ENCODE results near the gene PSD. TPM values are rescaled to one million over a fixed set of nuclear protein-coding genes. Genes with fewer than 3 reads are reported as not detected.

The PSD gene
- polyA plus RNA-seq, 4 donors: 7.8 to 14.6 (median 12.8) TPM

GRCh38 chr10:102449321-102450123 lies 30.9 kb upstream of the PSD start:
- DNase-seq (ENCODE audit: low read depth in 4 of 4, low spot score in 2 of 4): peak in 1 of 4 donors; percentile 58

DNA sequence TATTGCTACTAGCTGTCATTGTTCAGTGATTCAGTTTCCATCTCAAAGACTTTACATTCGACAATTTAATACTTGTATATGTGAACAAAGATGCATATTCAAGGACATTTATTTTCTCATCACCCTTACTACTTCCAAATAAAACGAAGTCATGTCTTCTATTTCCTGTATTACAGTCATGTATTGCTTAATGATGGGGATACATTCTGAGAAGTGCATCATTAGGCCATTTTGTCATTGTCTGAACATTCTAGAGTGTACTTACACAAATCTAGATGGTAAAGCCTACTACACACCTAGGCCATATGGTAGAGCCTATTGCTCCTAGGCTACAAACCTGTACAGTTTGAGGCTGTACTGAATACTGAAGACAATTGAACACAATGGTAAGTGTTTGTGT lies 26.3 kb upstream of the PSD start:
- no peak for DNase-seq (ENCODE audit: low read depth in 4 of 4, low spot score in 2 of 4)

GRCh38 chr10:102438374-102438773 lies 19.8 kb upstream of the PSD start:
- DNase-seq (ENCODE audit: low read depth in 4 of 4, low spot score in 2 of 4): no peak

GRCh38 chr10:102437515-102437914 lies 18.9 kb upstream of the PSD start:
- DNase-seq (ENCODE audit: low read depth in 4 of 4, low spot score in 2 of 4): no peak

- no peak for DNase-seq (ENCODE audit: low read depth in 4 of 4, low spot score in 2 of 4)
Measured at GRCh38 chr10:102436312-102436711, 17.7 kb upstream of the PSD start.

- no peak for DNase-seq (ENCODE audit: low read depth in 4 of 4, low spot score in 2 of 4)
Measured at GRCh38 chr10:102435529-102436233, 17.1 kb upstream of the PSD start.

DNA sequence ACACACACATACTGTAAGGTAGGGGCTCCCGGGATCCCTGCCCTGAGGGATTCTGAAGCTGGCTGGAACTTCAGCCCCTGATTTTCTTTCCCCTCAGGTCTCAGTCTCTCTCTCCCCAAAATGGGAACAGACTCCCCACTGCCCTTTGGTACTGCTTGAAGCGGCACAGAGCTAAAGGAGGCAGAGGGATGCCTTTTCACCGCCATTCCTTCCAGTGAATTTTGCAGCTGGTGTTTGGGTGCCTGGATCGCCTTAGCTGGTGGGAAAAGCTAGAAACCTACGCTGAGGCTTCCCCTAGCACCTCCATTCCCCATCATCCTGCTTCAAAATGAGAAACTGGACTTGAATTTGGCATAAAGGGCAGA lies 16.5 kb upstream of the PSD start:
- no peak for DNase-seq (ENCODE audit: low read depth in 4 of 4, low spot score in 2 of 4)

GRCh38 chr10:102434394-102435132 lies 16.0 kb upstream of the PSD start:
- no peak for DNase-seq (ENCODE audit: low read depth in 4 of 4, low spot score in 2 of 4)

- DNase-seq (ENCODE audit: low read depth in 4 of 4, low spot score in 2 of 4): no peak
Measured at GRCh38 chr10:102433619-102434046, 15.0 kb upstream of the PSD start.

DNA sequence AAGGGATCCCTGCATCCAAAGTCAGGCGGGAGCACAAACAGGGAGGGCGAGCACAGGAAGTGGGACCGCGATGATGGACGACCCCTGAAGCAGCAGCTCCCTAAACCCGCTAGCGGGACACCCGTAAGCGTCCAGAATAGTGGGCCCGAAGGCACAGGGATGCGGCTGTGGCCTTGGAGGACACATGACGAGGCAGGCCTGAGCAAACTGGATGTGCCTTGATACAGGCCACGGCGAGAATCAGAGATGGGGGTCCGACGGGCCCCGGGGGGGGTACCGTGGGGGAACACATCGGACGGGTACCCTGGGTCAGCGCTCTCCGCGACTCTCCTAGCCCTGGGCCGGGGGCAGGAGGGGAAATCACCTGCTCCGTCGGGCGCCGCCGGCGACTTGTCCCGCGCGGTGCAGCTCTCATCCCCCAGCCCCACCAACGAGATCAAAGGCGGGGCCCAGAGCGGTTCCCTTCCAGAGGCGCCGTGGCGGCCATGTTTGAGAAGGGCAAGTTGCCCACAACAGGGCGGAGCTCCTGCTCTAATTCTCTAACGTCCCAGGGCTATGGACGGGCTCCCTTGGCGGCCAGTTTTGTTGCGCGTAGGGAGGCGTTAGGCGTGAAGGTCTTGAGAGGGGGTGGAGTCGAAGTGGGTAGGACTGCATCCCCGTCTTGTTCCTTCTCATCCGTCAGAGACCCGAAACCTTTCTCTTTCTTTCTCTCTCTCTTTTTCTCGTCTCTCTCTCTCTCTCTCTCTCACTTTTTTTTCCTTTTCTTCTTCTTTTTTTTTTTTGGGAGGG lies 13.8 kb upstream of the PSD start, which contains the start of gene CUEDC2:
Gene CUEDC2 (minus strand): TSS at position 413 of the 789 bp plus-strand sequence. CDS start 7,386 bp downstream, outside the sequence.
- peak; percentile 93 to 98 (median 94) for DNase-seq (ENCODE audit: low read depth in 4 of 4, low spot score in 2 of 4)

GRCh38 chr10:102431452-102432124 lies 13.0 kb upstream of the PSD start:
- DNase-seq (ENCODE audit: low read depth in 4 of 4, low spot score in 2 of 4): no peak

- no peak for DNase-seq (ENCODE audit: low read depth in 4 of 4, low spot score in 2 of 4)
Measured at GRCh38 chr10:102429468-102429867, 10.9 kb upstream of the PSD start.

- DNase-seq (ENCODE audit: low read depth in 4 of 4, low spot score in 2 of 4): no peak
Measured at GRCh38 chr10:102426803-102427287, 8.3 kb upstream of the PSD start.

DNA sequence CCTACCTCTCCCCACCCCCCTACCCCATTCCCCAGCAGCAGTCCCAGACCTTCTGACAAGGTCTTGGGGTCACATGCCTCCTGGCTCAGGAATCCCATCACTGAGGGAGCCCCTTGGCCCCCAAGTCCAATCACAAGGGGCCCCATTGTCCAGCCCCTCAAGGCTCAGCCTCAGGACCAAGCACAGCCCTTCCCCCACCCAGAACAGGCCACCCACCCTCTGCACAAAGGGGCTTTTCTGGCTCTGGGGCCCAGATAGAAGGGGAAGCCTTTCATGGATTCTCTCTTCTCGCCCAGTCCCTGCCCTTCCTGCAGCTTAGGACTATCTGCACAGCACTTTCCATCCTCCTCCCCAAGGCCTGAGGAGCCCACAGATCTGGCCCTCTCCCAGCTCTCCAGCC lies 6.9 kb upstream of the PSD start:
- DNase-seq (ENCODE audit: low read depth in 4 of 4, low spot score in 2 of 4): no peak

DNA sequence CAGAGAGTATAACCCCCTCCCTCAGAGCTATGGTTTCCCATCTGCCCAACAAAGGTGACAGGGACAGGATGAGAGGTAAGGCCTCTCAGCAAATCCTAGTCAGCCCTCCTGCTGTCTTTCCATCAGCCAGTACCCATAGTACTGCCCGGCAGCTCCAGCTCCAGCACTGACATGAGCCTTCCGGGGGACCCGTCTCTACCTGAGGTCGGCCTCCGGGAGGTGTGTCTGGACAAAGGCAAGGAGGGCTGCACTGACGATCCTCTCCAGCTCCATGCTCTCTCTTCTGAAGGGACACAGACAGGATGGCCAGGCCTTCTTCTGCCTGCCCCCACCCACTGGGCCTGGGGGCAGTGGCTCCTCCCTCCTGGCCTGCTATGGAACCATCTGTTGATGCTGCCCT lies 6.3 kb upstream of the PSD start:
- DNase-seq (ENCODE audit: low read depth in 4 of 4, low spot score in 2 of 4): no peak

DNA sequence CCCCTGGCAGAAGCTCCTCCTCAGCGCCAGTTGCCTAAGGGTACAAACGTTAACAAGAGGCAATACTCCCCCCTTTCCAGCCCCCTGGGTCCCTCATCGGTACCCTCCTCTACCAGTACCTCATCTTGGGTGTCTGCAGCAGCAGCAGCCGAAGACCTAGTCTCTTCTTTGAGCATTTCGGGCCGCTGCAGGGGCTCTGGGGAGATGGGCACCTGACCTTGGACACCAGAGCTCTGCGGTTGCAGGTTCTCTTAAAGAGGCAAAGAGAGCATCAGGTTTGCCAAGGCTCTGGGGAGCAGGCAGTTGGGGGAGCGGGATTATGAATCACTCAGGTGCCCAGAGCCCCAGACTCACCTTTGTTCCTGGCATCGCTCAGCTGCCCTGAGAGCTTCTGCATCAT lies 5.6 kb upstream of the PSD start:
- no peak for DNase-seq (ENCODE audit: low read depth in 4 of 4, low spot score in 2 of 4)

DNA sequence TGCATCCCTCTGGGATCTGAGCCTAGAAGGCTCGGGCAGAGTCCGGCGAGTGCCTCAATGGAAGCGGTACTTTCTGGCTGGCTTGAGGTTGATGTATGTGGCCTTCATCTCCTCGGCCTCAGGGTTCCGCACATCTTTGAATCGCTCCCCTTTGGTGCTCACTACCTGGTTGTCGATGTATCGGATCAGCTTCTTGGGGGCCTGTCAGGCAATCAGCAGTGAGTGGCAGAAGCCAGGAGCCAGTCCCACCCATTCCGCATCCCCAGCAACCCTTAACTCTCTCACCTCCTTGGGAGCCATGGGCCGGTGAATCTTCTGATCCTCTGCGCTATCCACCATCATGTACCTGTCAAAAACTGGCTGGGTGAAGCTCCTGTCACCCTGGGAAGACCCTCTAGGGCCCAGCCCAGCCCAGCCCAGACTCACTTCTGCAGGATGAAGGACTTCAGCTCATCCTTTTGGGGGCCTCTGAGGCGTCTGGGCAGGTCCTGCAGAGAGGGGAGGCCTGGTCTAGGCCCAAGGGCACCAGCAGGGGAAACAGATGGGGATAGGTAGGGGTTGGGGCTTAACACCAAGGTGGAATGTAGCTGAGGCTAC lies 4.9 kb upstream of the PSD start:
- DNase-seq (ENCODE audit: low read depth in 4 of 4, low spot score in 2 of 4): no peak

- DNase-seq (ENCODE audit: low read depth in 4 of 4, low spot score in 2 of 4): no peak
Measured at GRCh38 chr10:102422545-102423129, 4.1 kb upstream of the PSD start.

Data from left renal cortex interstitium (tissue), 4 donors.